Common myeloid progenitor, CD34-positive (primary cell): ENCODE measurements around the gene DPP10.

Experiments used
- CTCF ChIA-PET: fragments of 350-600 bp; sonication (Branson Sonifier 250); formaldehyde crosslinking; loops from one replicate; lab custom pipeline; 2021; ENCODE audit warnings: antibody characterized with exemption; lab: Charles Lee
- POLR2A ChIA-PET: fragments of 350-600 bp; sonication (Branson Sonifier 250); formaldehyde crosslinking; loops from one replicate; lab custom pipeline; 2021; ENCODE audit warnings: antibody characterized with exemption; lab: Charles Lee
- DNase-seq, 3 donors: peaks; one replicate each; pipeline versions ENCODE4 v3.0.0 to v3.0.0-alpha.2; 2013
- H3K27ac ChIP-seq, 2 experiments: 1 replicate in 1 of 2; 2 replicates in 1 of 2; pipeline ENCODE4 v1.7.0; 2013; ENCODE audit warnings: inconsistent platforms in 2 of 2, low read length in 2 of 2, mild to moderate bottlenecking in 2 of 2, low read depth in 1 of 2, moderate library complexity in 1 of 2; ENCODE audit not compliant: severe bottlenecking in 2 of 2, insufficient read depth in 1 of 2, poor library complexity in 1 of 2
- H3K27me3 ChIP-seq, 5 experiments: replicated peaks in 2 of 5; 1 replicate in 3 of 5; 2 replicates in 2 of 5; pipeline versions ENCODE4 v1.6.1 to v1.7.0; 2013; ENCODE audit warnings: low read length in 4 of 5, mild to moderate bottlenecking in 2 of 5, moderate library complexity in 2 of 5, inconsistent platforms in 1 of 5; ENCODE audit not compliant: insufficient read depth in 5 of 5, control insufficient read depth in 4 of 5
- H3K36me3 ChIP-seq, 4 experiments: 1 replicate in 2 of 4; 2 replicates in 2 of 4; pipeline versions ENCODE4 v1.6.1 to v1.7.0; 2013; ENCODE audit warnings: low read length in 3 of 4, control low read depth in 1 of 4, mild to moderate bottlenecking in 1 of 4; ENCODE audit not compliant: control insufficient read depth in 4 of 4, insufficient read depth in 4 of 4
- H3K4me1 ChIP-seq, 4 experiments: 1 replicate in 3 of 4; 2 replicates in 1 of 4; pipeline versions ENCODE4 v1.6.1 to v1.7.1; 2013; ENCODE audit warnings: low read length in 3 of 4, mild to moderate bottlenecking in 3 of 4, control low read depth in 1 of 4, inconsistent platforms in 1 of 4, moderate library complexity in 1 of 4; ENCODE audit not compliant: control insufficient read depth in 4 of 4, insufficient read depth in 4 of 4; ENCODE audit errors: control extremely low read depth in 1 of 4
- H3K4me3 ChIP-seq, 7 experiments: 1 replicate in 4 of 7; 2 replicates in 3 of 7; pipeline versions ENCODE4 v1.5.1 to v1.7.0; 2013; ENCODE audit warnings: mild to moderate bottlenecking in 7 of 7, low read length in 6 of 7, moderate library complexity in 6 of 7, inconsistent platforms in 2 of 7, low read depth in 2 of 7, control low read depth in 1 of 7; ENCODE audit not compliant: insufficient read depth in 4 of 7, control insufficient read depth in 1 of 7; ENCODE audit errors: extremely low read depth in 1 of 7
- H3K9me3 ChIP-seq, 5 experiments: 1 replicate in 4 of 5; 2 replicates in 1 of 5; pipeline versions ENCODE4 v1.6.1 to v1.7.1; 2013; ENCODE audit warnings: low read length in 4 of 5, mild to moderate bottlenecking in 2 of 5, inconsistent platforms in 1 of 5, low read depth in 1 of 5, moderate library complexity in 1 of 5; ENCODE audit not compliant: control insufficient read depth in 4 of 5, insufficient read depth in 2 of 5; ENCODE audit errors: control extremely low read depth in 1 of 5
- WGBS: methylation state at CpG from one replicate; pipeline ENCODE4 v1.1.5; 2013; ENCODE audit not compliant: insufficient coverage; 5-methylcytosine and 5-hydroxymethylcytosine counted together

The DPP10 gene

DNA sequence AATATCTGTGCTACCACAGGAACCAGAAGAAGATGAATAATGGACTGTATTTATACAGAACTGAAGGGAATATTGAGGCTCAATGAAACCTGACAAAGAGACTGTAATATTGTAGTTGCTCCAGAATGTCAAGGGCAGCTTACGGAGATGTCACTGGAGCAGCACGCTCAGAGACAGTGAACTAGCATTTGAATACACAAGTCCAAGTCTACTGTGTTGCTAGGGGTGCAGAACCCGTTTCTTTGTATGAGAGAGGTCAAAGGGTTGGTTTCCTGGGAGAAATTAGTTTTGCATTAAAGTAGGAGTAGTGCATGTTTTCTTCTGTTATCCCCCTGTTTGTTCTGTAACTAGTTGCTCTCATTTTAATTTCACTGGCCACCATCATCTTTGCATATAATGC, 1399.9 kb downstream of the DPP10 start:
- no peak for DNase-seq
- Histone ChIP-seq H3K27me3 (no peaks in the 10 kb centered on the region), H3K9me3 (no peaks in the 10 kb centered on the region), H3K36me3 (no peaks in the 10 kb centered on the region), H3K4me3 (no peak overlapping the region), H3K4me1 (no peaks in the 10 kb centered on the region), H3K27ac (no peak overlapping the region)
- WGBS = 94% methylated on average over 2 of the region's 3 CpGs
- ChIA-PET CTCF (no interaction called here), POLR2A (no interaction called here)

DNA sequence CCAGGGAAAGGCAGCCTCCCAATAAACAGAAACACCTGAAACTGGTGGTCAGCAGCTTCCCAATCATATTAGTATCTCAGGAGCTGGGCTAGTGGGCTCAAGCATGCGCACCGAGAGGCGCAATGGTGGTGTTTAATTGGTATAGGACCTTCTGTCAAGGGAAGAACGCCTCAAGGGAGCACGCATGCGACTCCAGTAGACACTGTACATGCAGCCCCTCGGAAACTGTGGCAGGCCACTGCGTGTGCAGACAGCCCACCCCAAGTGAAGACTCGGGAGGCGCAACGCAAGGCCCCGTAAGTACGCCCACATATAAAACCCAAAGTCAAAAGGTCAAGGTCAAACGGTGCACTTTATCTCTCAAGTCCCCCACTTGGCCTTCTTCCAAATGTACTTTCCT, 1405.8 kb downstream of the DPP10 start:
- no peak overlapping the region for H3K27ac ChIP-seq
- WGBS = 96% methylated on average over 14 of the region's 14 CpGs
- no peaks in the 10 kb centered on the region for H3K4me1 ChIP-seq
- POLR2A ChIA-PET = no interaction called here
- no peak overlapping the region for H3K4me3 ChIP-seq
- H3K36me3 ChIP-seq = no peaks in the 10 kb centered on the region
- CTCF ChIA-PET = no interaction called here
- H3K9me3 ChIP-seq = peaks cover 0 to 2% (median 0%) of the 10 kb centered on the region in 5 experiments
- no peak for DNase-seq
- no peaks in the 10 kb centered on the region for H3K27me3 ChIP-seq

DNA sequence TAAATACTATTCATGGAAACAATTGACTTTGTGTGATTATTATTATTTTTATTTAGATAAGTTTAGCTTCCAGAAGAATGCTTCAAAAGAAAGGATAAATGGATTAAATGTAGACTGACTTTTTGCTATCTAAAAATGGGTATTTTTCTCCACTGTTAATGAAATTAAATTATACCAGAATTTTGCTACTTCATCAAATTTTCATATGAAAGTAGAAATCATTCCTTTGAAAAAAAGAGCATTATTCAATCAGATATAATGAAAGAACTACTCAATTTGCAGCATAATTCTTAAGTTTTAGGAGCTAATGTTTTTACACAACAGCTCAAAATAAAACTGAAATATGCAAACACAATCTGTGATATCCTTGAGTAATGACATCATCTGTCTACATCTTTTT, 1424.6 kb downstream of the DPP10 start:
- DNase-seq = no peak
- Histone ChIP-seq H3K4me1 (no peaks in the 10 kb centered on the region), H3K27ac (no peak overlapping the region), H3K36me3 (no peaks in the 10 kb centered on the region), H3K4me3 (no peak overlapping the region), H3K9me3 (no peaks in the 10 kb centered on the region), H3K27me3 (no peaks in the 10 kb centered on the region)
- ChIA-PET POLR2A (no interaction called here), CTCF (no interaction called here)

DNA sequence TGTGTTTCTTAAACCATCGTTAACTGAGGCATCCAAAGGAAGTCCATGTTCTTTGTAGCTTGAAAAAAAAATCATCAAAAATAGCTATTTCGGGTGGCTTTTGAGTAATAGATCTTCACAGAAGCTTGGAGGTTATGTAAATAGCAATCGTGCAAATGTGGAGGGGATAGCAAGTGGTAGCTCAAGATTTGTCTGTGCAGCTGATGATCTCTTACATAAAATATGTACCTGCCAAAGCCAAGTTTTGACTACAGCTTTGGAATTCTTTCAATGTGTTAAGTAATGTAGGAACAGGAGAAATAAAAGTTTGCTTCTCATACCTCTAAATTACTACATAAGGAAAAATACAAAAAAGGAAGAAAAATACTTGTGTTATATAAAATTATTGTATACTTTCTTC, 1432.0 kb downstream of the DPP10 start:
- Histone ChIP-seq H3K4me3 (no peak overlapping the region), H3K27me3 (no peaks in the 10 kb centered on the region), H3K4me1 (no peaks in the 10 kb centered on the region), H3K36me3 (no peaks in the 10 kb centered on the region), H3K27ac (no peak overlapping the region), H3K9me3 (no peaks in the 10 kb centered on the region)
- 93% methylated on average over 3 of the region's 3 CpGs for WGBS
- ChIA-PET CTCF (no interaction called here), POLR2A (no interaction called here)
- DNase-seq = no peak

DNA sequence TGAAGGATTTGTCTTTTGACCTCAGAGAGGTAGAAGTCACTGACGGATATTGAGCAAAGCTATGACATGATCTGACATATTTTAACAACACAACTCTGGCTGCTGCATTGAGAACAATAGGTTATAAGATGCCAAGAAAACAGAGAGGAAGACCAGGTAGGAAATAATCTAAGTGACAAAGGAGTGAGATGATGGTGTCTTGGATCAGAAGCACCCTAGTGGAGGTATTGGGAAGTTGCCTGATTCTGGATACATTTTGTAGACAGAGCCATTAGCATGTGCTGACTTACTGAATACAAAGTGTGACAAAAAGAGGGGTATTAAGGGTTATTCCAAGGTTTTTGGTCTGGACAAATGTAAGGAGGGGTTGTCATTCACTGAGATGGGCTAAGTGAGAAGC, 1438.1 kb downstream of the DPP10 start:
- Histone ChIP-seq H3K4me1 (no peaks in the 10 kb centered on the region), H3K9me3 (no peaks in the 10 kb centered on the region), H3K36me3 (no peaks in the 10 kb centered on the region), H3K4me3 (no peak overlapping the region), H3K27ac (no peak overlapping the region), H3K27me3 (no peaks in the 10 kb centered on the region)
- DNase-seq = no peak
- POLR2A ChIA-PET = no interaction called here
- no CpG with 5 or more reads among the region's 1 CpG for WGBS
- CTCF ChIA-PET = no interaction called here

DNA sequence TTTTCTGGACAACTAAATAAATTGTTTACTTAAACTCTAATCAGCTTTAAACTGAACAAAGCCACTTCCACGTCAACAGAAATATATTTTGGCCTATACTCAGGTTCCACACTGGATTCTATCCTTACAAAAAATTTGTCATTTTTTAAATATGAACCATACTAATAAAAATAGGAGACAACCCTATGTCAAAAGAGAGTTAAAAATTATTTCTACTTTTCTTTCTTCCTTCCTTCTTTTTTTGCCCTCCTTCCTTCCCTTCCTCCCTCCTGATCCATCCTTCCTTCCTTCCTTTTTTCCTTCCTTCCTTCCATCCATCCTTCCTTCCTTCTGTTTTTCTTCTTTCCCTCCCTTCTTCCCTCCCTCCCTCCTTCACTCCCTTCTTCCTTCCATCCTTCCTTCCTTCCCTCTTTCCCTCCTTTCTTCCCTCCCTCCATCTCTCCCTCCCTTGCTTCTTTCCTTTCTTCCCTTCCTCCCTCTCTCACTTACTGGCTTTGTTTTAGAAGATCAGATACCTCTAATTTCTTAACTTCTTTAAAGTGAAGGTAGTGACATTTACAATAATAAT, 1444.9 kb downstream of the DPP10 start:
- DNase-seq = no peak
- WGBS = no CpG with 5 or more reads among the region's 1 CpG
- H3K36me3 ChIP-seq = no peaks in the 10 kb centered on the region
- CTCF ChIA-PET = no interaction called here
- H3K9me3 ChIP-seq = peaks cover 0 to 2% (median 0%) of the 10 kb centered on the region in 5 experiments
- no peaks in the 10 kb centered on the region for H3K27me3 ChIP-seq
- POLR2A ChIA-PET = no interaction called here
- H3K27ac ChIP-seq = no peak overlapping the region
- H3K4me1 ChIP-seq = no peaks in the 10 kb centered on the region
- H3K4me3 ChIP-seq = no peak overlapping the region
